Activated naive CD8-positive, alpha-beta T cell treated with anti-CD3 and anti-CD28 coated beads, Interleukin-2, amount 50 U/mL, for 16 hours (primary cell): ENCODE data around the gene SIX3.

Experiments used
- DNase-seq: peaks from one replicate; pipeline ENCODE4 v3.0.0-alpha.2; 2020; ENCODE audit warnings: low read depth, low spot score

Gene SIX3

GRCh38 chr2:44941551-44942234 lies at the start of gene SIX3:
TSS of gene SIX3 (plus strand) at chr2:44941702. CDS start at chr2:44942105, 403 bp downstream.
- DNase-seq = no peak

DNA sequence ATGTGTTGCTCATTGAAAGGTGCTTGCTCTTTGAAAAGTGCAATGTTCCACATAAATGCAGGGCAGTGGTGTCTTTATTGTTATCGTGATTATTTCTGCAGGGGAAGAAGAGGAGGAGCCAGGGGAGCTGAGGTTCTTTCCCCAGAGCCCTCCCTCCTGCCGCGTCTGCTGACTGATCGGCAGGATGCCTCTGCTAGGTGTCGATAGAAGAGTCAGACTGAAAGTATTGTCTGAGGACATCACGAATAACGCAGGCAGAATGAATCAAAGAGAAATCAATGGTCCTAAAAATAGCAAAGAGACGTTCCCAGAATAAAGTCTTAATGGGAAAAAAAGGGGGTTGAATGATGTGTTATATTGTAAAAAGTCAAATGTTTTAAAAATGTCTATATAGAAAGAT lies 47.4 kb upstream of the SIX3 start:
- no peak for DNase-seq

DNA sequence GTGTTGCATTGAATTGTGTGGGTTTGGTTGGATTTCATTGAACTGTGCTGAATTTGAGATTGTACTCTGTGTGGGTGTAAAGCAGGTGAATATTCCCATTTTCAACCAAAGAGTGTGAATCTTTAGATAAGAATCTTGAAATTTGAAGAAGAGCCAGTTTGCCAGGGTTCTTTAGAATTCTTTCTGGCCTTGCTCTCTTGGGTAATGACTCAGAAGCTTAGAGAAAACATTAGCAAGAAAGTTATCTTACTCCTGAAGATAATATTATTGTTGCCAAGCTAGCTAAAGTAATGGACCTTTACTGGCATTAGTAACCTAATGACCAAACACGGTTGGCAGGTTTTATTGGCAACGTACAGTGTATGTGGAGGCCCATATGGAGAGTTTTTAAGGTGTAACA lies 46.4 kb upstream of the SIX3 start:
- no peak for DNase-seq

DNA sequence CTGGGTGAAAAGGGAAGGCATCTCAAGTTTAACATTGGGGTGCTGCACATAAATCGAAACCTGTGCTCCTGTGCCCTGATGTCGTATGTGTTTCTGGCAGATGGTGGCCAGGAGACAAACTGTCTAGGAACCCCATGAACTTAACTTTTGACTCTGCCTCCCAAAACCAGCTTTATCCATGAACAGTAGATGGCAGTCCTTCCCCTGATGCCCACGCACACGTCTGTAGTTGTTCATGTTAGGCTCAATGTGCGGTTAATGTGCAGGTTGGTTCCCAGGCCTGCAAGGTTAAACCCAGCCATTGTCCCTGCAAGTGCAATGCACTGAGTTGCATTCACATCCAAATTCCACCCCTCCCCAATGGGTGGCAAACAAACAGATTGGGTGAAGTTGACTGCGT lies 44.1 kb upstream of the SIX3 start:
- DNase-seq = no peak

DNA sequence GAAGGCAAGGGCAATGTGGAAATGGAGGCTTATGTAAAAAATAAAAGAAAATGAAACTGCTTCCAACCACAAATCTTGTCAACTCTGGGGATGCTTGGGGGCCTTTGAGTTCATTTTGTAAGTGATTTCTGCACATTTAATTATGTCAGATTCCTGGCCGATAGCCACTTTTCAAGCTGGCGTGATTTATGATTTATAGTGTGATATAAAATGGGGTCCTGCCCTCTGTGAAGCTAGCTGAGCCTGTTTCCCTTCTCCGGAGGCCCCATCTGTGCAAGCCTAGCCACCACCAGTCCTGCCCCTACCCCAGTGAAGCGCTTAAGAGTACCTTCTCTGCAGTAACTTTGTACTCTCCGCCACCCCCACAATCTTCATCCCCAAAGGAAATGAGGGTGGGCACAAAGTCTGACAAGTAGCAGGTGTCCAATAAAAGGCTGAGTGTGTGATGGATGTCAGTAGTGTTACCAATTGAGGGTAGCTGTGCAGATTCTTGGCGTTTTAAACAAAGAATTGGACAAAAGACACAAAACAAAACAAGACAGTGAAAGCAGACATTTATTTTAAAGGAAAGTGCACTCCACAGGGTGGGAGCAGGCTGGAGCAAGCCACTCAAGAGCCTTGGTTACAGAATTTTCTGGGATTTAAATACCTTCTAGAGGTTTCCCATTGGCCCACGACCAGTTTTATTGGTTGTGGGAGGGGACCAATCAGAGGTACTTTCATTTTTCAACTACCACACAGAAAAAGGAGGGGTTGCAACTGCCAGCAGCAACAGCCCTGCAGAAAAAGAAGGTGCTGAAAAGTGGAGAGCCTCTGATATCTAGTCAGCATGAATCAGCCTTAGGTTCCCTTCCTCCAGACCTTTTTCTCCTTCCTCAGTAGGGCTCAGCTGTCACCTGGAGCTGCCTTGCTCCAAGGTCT lies 39.0 kb upstream of the SIX3 start:
- no peak for DNase-seq

DNA sequence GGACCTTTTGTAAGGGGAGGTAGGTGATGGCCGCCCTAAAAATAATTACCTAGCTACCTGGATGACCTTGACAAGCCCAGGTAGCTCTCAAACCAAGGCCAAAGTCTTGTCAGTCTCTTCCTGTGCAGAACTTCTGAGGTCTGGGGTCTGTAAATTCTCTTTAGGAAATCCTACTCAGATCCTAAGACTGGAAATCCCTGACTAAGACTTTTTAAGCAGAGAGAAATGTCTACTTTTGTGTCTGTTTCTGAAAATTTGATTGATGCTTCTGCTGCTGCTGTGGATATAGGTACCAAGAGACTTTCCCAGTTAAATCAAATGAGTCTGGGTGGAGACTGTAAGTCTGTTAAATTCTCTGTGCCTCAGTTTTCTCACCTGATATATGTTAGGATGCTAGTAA lies 36.9 kb upstream of the SIX3 start:
- no peak for DNase-seq

DNA sequence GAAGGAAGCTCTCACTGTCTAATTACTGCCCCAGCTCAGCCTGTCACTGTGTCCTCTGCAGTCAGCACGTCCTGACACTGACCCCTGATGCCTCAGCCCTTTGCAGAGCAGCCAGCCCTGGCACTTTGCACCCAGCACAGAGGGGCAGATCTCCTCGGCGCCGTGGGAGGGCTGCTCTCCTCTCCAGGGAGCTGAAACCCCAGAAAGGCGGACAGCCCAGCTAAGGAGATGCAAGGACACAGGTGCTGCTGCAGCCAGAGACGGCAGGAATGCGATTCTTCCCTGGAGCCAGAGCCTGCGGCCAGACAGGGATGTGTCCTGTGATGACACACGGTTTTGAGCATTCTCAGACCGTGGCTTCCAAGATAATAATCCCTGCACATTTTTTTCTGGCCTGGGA lies 34.5 kb upstream of the SIX3 start:
- DNase-seq = no peak

- no peak for DNase-seq
Observed at GRCh38 chr2:44909831-44910230, 31.7 kb upstream of the SIX3 start.

GRCh38 chr2:44912660-44913059 lies 28.8 kb upstream of the SIX3 start:
- DNase-seq = no peak

GRCh38 chr2:44916291-44916690 lies 25.2 kb upstream of the SIX3 start:
- no peak for DNase-seq

- no peak for DNase-seq
Observed at GRCh38 chr2:44918095-44918775, 23.3 kb upstream of the SIX3 start.

DNA sequence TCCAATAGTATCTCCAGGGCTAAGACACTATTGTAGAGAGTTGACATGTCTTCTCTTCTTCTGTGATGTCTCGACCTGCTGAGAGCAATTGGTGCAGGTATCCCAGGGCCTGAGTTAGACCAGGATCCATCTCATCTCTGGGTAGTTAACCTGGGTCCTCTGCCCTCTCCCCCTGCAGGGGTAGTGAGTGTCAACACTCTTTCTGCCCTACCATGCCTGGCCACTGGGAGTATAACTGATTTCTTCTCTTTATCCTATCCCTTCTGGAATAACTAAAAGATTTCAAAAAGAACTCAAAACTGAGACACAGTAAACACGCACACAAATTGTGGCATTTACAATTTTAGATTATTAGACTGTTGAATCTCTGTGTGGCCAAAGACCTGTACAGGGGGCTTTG lies 20.8 kb upstream of the SIX3 start:
- DNase-seq = no peak

GRCh38 chr2:44922776-44923175 lies 18.7 kb upstream of the SIX3 start:
- DNase-seq = no peak

DNA sequence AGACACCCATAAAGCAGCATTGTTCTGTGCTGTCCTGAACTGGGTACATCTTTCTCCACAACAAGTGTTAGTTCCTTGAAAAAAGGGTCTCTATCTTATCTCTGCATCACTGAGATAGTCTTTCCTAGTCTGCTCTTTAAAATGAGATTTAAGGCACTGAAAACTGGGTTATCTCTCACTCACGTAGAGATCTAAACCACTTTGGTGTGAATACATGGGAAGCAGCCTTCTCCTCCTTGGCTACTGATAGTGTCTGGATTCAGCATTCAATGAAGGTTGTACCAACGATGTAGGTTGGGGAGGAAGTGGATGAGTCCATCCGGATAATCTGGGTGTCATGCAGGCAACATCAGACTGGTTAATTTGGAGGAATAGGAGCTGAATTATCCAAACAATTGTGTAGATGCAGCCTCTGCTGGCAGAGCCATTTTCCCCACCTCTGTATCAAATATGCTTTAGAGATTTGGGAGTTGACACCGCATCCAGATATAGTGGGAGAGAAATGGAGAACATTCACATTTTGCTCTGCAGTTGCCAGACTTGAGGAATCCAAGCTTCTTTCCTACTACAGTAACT lies 15.9 kb upstream of the SIX3 start:
- DNase-seq = no peak

DNA sequence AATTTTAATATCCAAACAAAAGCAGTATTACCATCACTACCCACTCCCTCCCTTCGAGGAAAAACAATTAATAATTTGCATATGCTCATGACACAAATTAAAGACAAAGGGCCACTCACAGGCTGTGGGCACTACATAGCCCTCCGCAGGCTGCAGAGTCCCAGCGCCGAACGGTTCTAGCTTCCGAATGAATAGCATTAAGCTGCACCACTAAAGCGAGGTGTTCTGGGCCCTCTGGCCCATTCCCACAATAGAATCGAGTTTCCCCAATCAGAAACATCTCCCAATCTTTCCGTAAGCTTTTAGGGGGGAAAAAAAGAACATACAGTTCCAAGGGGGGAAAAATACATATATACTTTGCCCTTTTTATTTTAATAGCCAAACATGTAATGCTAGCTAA lies 14.5 kb upstream of the SIX3 start:
- no peak for DNase-seq

- no peak for DNase-seq
Observed at GRCh38 chr2:44927985-44928482, 13.5 kb upstream of the SIX3 start.

GRCh38 chr2:44928483-44929158 lies 12.9 kb upstream of the SIX3 start:
- no peak for DNase-seq

DNA sequence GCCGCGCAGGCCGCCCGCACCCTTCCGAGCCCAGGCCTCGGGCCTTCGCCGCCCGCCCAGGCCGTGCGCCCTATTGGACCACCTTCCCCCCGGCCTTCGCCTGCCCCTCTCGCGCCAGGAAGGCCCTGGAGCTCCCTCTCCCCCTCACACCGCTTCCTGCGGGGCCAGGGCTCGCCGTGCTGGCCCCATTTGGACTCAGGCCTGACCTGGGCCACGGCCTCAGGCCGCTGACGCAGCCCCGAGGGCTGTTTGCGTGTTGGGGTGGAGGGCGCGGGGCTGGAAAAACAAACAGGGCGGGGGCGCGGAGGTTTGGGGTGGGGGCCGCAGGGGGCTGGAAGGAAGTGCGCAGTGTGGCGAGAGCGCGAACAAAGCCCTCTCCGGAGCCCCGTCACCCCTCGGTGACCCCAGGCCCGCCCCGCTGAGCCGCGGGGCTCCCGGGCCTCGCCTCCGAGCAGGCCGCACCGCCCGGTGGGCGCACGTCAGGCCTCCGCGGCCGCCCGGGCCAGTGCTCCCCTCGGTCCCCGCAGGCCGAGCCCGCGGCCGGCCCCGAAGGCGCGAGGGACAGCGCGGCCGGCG lies 12.3 kb upstream of the SIX3 start:
- DNase-seq = no peak

DNA sequence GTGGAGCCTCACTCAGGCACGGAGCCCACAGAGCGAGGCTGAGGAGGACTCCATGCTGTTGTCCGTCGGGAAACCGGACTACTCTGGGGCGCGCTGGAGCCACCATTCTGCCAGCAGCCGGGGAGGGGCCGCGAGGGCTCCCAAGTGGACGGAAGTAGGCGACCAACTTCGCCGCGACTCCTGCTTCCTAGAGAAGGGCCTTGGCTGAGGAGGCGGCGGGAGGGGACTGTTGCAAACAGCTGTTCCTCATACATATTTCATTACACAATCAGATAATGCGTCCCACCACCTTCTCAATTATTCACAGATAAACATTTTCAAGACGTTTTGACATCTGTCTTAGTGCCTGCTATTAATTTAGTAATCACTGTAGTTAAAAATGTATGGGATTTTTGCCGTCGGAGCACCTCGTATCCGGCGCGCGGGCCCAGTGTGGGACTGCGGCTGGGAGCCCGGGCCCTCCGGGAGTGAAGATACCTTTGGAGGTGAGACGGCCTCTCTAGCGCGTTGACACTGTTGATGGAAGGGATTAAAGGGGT lies 11.7 kb upstream of the SIX3 start:
- no peak for DNase-seq

GRCh38 chr2:44930274-44931197 lies 11.0 kb upstream of the SIX3 start:
- DNase-seq = no peak
